ENCODE results near the gene CELA1.
"Not testable (repeated sequence)": the region's sequence is repeated elsewhere in the genome, so short reads cannot be mapped to it uniquely, and the experiment has no call there.

DNA sequence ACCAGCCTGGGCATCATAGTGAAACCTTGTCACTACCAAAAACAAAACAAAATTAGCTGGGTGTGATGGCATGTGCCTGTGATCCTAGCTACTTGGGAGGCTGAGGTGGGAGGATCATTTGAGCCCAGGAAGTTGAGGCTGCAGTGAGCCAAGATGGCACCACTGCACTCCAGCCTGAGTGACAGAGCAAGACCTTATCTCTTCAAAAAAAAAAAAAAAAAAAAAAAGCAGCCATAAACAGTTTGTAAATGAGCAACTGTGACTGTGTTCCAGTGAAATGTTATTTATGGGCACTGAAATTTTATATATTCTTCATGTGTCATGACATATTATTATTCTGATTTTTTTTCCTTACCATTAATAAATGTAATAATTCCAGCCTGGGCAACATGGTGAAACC is 9.1 kb downstream of the CELA1 start:
- TF ChIP-seq ESRRA (IDR thresholded peaks at IDR 0.05; ENCODE audit: borderline replicate concordance, low read length); MAFK (IDR thresholded peaks at IDR 0.05; ENCODE audit: partially characterized antibody); ZFP36 (IDR thresholded peaks at IDR 0.05; ENCODE audit: borderline replicate concordance, partially characterized antibody); POLR2A (IDR thresholded peaks at IDR 0.05; ENCODE audit: low read length); POLR2AphosphoS2 (conservative IDR thresholded peaks at IDR 0.05; ENCODE audit: low read length); EP300 (IDR thresholded peaks at IDR 0.05); SMC3 (IDR thresholded peaks at IDR 0.05); REST (IDR thresholded peaks at IDR 0.05); RFX5 (IDR thresholded peaks at IDR 0.05); RAD21 (conservative IDR thresholded peaks at IDR 0.05 in 1 of 2, IDR thresholded peaks at IDR 0.05 in 1 of 2); CHD2 (IDR thresholded peaks at IDR 0.05; ENCODE audit: low read length, partially characterized antibody); NFE2L2 (conservative IDR thresholded peaks at IDR 0.05; ENCODE audit: low read length); CBX8 (IDR thresholded peaks at IDR 0.05): not testable (repeated sequence)
- TF ChIP-seq, protein P1, sequence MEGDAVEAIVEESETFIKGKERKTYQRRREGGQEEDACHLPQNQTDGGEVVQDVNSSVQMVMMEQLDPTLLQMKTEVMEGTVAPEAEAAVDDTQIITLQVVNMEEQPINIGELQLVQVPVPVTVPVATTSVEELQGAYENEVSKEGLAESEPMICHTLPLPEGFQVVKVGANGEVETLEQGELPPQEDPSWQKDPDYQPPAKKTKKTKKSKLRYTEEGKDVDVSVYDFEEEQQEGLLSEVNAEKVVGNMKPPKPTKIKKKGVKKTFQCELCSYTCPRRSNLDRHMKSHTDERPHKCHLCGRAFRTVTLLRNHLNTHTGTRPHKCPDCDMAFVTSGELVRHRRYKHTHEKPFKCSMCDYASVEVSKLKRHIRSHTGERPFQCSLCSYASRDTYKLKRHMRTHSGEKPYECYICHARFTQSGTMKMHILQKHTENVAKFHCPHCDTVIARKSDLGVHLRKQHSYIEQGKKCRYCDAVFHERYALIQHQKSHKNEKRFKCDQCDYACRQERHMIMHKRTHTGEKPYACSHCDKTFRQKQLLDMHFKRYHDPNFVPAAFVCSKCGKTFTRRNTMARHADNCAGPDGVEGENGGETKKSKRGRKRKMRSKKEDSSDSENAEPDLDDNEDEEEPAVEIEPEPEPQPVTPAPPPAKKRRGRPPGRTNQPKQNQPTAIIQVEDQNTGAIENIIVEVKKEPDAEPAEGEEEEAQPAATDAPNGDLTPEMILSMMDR (IDR thresholded peaks at IDR 0.05) = not testable (repeated sequence)

Measured in A549 (cell line).